HG02763 (cell line): ENCODE results near the gene ZMIZ1.
A peak's percentile ranks its signal among the peaks of the same experiment; 100 is the strongest.

Experiments used
- ATAC-seq: cut with Tn5 transposase; IDR thresholded peaks from one replicate; pipeline ENCODE4 v1.9.1; 2021; ENCODE audit warnings: mild to moderate bottlenecking, moderate library complexity; ENCODE audit not compliant: unreplicated experiment

The ZMIZ1 gene

GRCh38 chr10:79258894-79259293, 190.1 kb downstream of the ZMIZ1 start:
- ATAC-seq, result no peak

DNA sequence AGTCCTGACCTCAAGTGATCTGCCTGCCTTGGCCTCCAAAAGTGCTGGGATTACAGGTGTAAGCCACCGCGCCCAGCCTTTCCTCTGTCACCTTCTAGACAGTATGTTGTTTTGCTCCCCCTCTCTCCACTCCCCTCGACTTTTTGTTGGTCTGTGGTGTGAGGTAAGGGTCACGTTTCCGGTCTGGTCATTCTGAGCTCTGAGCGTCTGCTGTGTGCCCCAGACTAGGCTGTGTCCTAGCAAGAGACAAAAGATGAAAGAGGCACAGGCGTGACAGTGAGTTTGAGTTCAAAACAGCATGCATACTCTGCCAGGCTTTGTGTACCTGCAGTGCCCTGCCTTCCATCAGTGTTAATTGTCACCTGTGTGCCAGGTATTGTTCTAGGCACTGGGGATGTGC, 191.1 kb downstream of the ZMIZ1 start:
- no peak for ATAC-seq

DNA sequence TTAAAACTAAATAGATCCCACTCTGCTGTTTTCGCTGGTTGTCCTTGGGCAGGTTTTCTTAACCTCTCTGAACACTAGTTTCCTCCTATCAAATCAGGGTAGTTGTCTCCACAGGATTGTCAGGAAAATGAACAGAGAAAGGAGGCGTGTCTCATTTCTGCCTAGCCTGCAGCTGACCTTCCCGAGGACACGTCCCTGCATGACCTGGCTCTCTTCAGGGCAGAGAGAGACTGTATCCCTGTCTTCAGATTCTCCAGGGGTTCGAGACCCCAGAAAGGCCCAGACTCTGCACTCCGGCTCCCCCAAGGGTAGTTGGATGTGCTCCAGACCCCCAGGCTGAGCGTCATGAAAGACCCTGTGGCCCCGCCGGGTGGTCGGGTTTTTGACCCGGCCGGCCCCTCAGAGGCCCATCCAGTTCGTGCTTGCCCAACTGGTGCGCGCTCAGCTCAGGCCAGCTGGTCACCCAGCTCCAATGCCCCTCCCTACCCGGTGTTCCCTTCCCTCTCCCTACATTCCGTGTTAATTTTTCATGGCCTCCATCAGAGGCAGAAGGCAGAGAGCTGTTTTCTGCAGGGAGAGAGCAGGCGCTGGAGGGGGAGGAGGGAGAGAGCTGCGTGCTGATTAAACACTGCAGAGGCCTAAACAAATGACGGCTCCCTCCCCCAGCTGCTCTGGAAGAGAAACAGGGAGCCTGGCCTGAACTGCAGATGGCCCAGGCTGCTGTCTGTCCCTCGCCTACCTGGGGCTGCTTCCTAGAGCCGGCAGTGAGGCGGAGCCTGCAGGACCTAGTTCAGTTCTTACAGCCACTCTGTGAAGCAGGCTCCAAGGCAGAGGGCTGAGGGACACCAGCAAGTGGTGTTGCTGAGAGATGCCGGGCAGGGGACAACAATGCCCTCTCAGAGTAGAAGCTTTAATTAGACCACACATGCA, 192.3 kb downstream of the ZMIZ1 start:
- no peak for ATAC-seq

- ATAC-seq, result no peak
Observed at GRCh38 chr10:79262131-79262530, 193.4 kb downstream of the ZMIZ1 start.

- no peak for ATAC-seq
Observed at GRCh38 chr10:79262959-79263746, 194.4 kb downstream of the ZMIZ1 start.

GRCh38 chr10:79263939-79264338, 195.2 kb downstream of the ZMIZ1 start:
- no peak for ATAC-seq

DNA sequence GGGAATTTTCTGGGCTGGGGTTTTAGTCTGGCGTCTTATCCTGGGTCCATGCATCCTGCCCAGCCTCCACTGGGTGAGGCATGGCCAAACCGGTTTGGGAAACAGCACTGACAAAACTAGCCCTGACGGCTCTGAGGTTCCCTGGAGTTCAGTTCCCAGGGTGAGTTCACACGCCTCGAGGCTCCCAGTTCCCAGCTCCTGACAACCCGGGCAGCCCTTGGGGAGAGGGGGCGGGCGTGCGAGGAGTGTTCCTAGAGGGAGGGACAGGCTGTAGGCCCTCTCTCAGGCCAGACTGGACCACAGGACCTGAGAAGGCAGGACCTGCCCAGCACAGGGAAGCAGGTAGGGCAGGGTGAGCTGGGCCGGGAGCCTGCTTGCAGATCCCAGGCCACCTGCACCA, 196.2 kb downstream of the ZMIZ1 start:
- no peak for ATAC-seq

DNA sequence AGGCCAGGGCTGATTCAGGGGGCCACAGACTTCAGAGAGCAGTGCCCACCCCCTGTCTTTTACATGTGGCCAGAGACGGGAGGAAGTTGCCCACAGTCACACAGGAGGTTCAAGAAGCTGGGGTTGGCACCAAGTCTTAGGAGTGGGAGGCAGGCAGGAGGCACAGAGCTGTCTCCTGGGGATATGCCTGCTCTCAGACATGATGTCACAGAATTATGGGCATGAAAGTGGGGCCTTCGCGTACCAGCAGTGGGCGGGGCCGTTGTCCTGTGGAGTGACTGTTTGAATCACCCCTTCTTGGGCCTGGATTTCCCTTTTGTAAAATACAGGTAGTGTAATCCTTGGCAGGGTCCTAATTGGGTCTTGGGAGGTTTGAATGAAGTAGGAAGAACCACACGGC, 197.3 kb downstream of the ZMIZ1 start:
- ATAC-seq, result peak; percentile 38

- ATAC-seq, result peak; percentile 75
Observed at GRCh38 chr10:79266543-79267312, 198.0 kb downstream of the ZMIZ1 start.

DNA sequence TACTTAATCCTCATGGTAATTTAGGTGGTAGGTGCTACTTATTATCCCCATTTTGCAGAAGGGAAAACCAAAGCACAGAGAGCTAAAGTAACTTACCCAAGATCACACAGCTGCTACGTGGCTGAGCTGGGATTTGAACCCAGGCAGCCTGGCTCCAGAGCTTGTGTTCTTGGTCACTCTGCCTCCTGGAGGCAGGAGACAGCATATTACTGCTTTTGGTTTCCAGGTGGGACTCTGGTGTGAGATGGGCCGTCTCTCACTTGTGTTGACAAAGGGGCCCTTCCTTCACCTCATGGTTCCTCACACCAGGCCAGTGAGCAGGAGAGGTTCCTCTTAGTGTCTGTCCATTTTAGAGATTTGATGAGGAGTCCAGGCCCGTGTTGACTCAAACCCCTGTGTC, 198.7 kb downstream of the ZMIZ1 start:
- ATAC-seq, result no peak

DNA sequence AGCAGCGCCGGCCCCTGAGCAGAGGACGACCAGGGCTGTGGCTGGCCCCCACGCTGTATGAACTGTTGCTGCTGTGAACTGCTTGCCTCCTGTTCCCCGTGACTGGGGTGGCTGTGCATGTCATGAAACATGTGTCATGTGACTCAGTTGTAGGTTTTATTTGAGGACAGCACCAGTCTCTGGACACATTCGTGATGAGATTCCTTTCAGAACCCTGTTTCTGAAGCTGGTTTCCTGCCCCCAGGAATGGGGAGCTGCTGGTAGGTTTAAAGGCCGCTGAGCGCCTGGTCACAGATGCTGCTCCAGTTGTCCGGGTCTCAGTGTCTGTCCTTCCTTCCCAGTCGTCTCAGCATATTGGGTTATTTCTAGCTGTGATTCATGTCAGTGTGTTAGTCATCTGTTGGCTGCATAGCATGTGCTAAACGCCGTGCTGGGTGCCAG, 199.4 kb downstream of the ZMIZ1 start:
- no peak for ATAC-seq

GRCh38 chr10:79268742-79269141, 200.0 kb downstream of the ZMIZ1 start:
- no peak for ATAC-seq

GRCh38 chr10:79269443-79269842, 200.7 kb downstream of the ZMIZ1 start:
- no peak for ATAC-seq

DNA sequence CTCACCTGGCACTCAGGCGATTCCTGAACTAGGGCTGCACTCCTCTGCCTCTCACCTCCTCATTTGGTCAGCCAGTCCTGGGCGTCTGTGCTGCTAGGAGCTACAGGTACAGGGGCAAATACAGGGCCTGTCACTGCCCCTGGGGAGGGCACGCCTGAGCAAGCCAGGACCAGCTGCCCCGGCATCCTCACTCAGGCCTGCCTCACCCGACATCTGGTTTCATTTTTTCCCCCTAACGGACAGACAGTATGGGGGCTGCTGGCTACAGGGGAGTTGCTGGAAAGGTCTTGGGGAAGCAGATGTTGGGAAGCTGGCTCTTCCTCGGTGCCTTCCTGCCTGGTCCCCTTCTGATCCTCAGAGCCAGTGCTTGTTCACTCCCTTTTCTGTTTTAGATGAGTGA, 201.2 kb downstream of the ZMIZ1 start:
- no peak for ATAC-seq

DNA sequence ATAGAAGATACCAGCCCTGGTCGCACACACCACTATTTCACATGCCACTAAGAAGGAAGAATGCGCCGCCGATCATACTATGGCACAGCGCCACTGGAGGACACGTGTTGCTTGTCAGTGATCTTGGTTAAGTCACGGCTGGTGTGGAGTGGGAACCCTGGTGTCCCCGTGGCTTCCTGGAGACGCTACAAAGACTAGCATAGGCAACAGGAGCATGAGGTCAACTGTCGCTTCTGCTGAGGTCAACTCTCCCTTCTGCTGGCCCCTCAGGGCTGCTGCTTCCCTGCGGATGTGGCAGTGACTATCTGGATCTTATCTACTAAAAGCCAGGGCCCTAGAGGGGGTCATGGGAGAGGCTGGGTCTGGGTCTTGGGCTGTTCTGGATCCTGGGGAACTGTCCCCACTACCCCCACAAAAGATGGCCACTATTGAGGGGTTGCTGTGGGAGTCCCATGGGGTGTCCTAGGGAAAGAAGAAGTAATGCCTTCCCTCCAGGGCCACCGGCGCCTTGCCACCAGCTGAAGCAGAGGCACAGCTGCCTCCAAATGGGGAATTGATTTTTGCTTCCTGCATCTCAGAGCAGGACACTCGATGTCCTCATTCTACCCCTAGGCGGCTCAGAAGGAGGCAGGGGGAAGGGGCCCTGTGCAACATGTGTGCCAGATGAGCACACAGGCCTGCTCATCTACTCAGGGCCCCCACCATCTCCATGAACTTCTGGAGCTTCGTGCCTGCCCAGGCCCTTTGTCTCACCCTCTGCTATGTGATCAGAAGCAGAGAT, 201.9 kb downstream of the ZMIZ1 start:
- ATAC-seq, result no peak

DNA sequence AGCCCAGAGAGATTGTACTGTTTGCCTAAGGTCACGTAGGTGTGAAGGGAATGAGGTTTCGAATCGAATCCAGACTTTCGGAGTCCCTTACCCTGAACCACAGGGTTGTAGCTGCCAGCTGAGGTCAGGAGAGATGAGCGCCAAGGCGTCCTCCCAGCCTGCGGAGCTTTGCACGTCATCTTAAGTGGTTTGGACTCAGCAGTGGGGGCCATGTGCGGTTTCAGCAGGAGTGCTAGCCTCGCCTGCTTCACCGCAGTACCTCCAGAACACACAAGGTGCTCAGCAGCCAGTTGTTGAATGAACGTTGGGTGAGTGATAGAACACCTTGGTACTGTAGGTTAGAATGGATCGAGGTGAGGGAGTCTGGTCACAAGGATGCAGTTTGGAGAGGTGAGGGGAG, 203.6 kb downstream of the ZMIZ1 start:
- ATAC-seq, result no peak

GRCh38 chr10:79273604-79274003, 204.8 kb downstream of the ZMIZ1 start:
- no peak for ATAC-seq

DNA sequence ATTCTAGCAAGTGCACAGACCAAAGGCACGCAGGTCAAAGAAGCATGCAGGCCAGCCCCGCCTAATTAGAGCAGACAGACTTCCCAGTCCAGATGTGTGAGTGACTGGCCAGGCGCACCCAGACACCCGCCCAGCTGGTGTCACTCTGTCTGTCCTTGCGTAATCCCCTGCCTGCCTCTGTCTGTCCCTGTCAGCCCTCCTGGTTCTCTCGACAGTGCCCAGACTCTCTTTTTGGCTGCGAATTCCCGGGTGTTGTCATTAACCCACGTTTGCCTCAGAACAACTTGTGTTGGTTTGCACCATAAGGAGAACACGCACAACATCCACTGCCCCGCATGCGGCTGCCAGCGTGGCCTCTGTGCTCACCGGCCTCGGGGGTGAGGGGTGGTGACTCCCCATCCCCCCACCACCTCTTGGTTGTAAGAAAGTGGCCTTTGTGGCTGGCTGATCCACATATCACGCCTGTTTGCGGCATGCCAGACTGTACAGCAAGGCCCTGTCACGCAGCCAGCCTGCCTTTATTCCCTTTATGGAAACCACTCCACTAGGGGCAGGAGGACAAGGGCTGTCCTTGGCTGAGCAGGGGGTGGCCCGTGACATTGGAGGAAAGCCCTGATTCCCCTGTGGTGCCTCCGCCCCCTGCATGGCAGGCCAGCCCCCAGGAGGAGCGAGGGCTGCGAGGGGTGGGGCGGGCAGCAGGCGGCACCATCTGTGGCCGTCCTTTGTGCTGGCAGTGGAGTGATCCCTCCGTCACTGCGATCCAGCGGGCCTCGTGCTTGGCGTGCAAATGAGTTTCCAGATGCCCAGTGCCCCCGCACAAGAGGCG, 205.7 kb downstream of the ZMIZ1 start:
- no peak for ATAC-seq

GRCh38 chr10:79275105-79275430, 206.3 kb downstream of the ZMIZ1 start:
- no peak for ATAC-seq

DNA sequence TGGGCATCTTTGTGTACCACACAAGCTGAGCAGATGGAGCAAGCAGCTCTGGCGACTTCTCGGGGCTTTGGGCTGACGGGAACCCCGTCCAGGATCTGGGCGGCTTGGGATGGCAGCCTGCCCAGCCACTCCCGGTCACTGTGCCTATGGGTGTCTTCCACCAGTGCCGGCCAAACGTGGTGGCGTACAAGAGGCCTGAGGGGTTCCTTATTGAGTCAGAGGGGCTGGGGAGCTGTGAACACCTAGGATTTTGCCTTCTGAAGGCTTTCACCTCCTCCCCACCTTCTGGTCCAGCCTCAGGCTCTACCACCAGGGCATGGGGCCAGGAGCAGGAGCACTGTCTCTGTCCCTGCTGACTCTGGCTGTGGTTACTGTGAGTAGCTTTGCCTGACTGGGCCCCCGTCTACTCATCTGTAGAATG, 206.7 kb downstream of the ZMIZ1 start:
- ATAC-seq, result no peak
